Measurements from ENCODE around the gene CKAP5. TPM values are rescaled to one million over a fixed set of nuclear protein-coding genes. Genes with fewer than 3 reads are reported as not detected.

CKAP5 gene
- total RNA-seq, 2 experiments from 2014 or later = 23.2 to 26.9 TPM

DNA sequence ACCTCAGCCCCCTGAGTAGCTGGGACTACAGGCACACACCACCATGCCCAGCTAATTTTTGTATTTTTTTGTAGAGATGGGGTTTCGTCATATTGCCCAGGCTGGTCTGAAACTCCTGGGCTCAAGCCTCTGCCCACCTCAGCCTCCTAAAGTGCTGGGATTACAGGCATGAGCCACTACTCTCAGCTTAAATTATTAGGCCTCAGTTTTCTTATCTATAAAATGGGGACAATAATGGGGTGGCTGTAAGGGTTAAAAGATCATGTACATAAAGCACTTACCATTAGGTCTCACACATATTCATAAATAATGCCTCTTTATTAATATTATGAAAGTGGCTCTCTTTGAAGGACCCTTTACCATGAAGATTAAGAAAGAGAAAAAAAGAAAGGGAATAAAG, 31.5 kb upstream of the CKAP5 start:
- Mint-ChIP-seq H3K36me3 (ENCODE audit: low read depth) (no peaks in the 10 kb centered on the region), H3K9me3 (no peaks in the 10 kb centered on the region), H3K4me3 (no peak overlapping the region), H3K27ac (no peak overlapping the region), H3K4me1 (ENCODE audit: low read depth) (no peaks in the 10 kb centered on the region), H3K27me3 (peaks cover 3% of the 10 kb centered on the region)
- ChIA-PET CTCF (no interaction called here), POLR2A (no interaction called here)
- no peak for ATAC-seq (ENCODE audit: poor library complexity)
- H3K4me3 ChIP-seq (ENCODE audit: low read length) = no peak overlapping the region
- H3K27ac ChIP-seq (ENCODE audit: low read depth in 1 of 2, low read length in 2 of 2) = no peak overlapping the region
- no peak for TF ChIP-seq CTCF (IDR thresholded peaks at IDR 0.05)
- no peaks in the 10 kb centered on the region for H3K36me3 ChIP-seq (ENCODE audit: insufficient read depth, low read length)
- intact Hi-C loops (cut with DNase I, micrococcal nuclease) = no loop called here
- H3K9me3 ChIP-seq (ENCODE audit: control insufficient read depth in 1 of 2, insufficient read depth in 1 of 2, low read length in 2 of 2) = no peaks in the 10 kb centered on the region
- no peak for DNase-seq
- H3K27me3 ChIP-seq (ENCODE audit: control insufficient read depth in 1 of 2, insufficient read depth in 2 of 2, low read length in 2 of 2) = no peaks in the 10 kb centered on the region
- no peaks in the 10 kb centered on the region for H3K4me1 ChIP-seq (ENCODE audit: insufficient read depth, low read length)

- H3K4me1 Mint-ChIP-seq (ENCODE audit: low read depth) = no peaks in the 10 kb centered on the region
- ATAC-seq (ENCODE audit: poor library complexity) = no peak
- Histone ChIP-seq H3K4me3 (ENCODE audit: low read length) (no peak overlapping the region), H3K36me3 (ENCODE audit: insufficient read depth, low read length) (no peaks in the 10 kb centered on the region), H3K27me3 (ENCODE audit: control insufficient read depth in 1 of 2, insufficient read depth in 2 of 2, low read length in 2 of 2) (no peaks in the 10 kb centered on the region), H3K9me3 (ENCODE audit: control insufficient read depth in 1 of 2, insufficient read depth in 1 of 2, low read length in 2 of 2) (no peaks in the 10 kb centered on the region), H3K27ac (ENCODE audit: low read depth in 1 of 2, low read length in 2 of 2) (no peak overlapping the region), H3K4me1 (ENCODE audit: insufficient read depth, low read length) (no peaks in the 10 kb centered on the region)
- peaks cover 3% of the 10 kb centered on the region for H3K27me3 Mint-ChIP-seq
- CTCF ChIA-PET = no interaction called here
- TF ChIP-seq CTCF (IDR thresholded peaks at IDR 0.05) = no peak
- POLR2A ChIA-PET = no interaction called here
- no peak overlapping the region for H3K4me3 Mint-ChIP-seq
- no peak for DNase-seq
- no peaks in the 10 kb centered on the region for H3K36me3 Mint-ChIP-seq (ENCODE audit: low read depth)
- no peak overlapping the region for H3K27ac Mint-ChIP-seq
- no peaks in the 10 kb centered on the region for H3K9me3 Mint-ChIP-seq
- intact Hi-C loops (cut with DNase I, micrococcal nuclease) = no loop called here
Measured at GRCh38 chr11:46876471-46876870, 30.4 kb upstream of the CKAP5 start.

DNA sequence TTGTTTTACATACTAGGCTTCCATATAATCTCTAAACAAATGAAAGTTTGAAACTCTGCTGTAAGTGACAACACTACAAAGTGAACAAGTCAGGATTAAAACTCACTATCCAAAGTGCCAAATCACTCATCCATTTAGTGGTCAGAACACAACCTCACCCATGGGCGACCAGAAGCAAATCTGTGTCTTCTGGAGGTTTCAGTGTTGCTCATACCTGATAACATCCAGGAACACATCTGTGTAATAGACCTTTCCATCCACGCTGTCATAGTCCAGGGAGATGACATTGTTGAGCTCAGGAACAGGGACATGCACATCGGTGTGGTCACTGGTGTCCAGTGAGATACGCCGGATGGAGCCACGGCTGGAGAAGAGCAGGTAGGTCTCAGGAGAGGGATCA, 28.5 kb upstream of the CKAP5 start:
- TF ChIP-seq CTCF (IDR thresholded peaks at IDR 0.05) = no peak
- no peaks in the 10 kb centered on the region for H3K36me3 Mint-ChIP-seq (ENCODE audit: low read depth)
- DNase-seq = no peak
- Histone ChIP-seq H3K9me3 (ENCODE audit: control insufficient read depth in 1 of 2, insufficient read depth in 1 of 2, low read length in 2 of 2) (no peaks in the 10 kb centered on the region), H3K27me3 (ENCODE audit: control insufficient read depth in 1 of 2, insufficient read depth in 2 of 2, low read length in 2 of 2) (no peaks in the 10 kb centered on the region), H3K4me1 (ENCODE audit: insufficient read depth, low read length) (no peaks in the 10 kb centered on the region), H3K27ac (ENCODE audit: low read depth in 1 of 2, low read length in 2 of 2) (no peak overlapping the region), H3K36me3 (ENCODE audit: insufficient read depth, low read length) (no peaks in the 10 kb centered on the region), H3K4me3 (ENCODE audit: low read length) (no peak overlapping the region)
- no peak for ATAC-seq (ENCODE audit: poor library complexity)
- intact Hi-C loops (cut with DNase I, micrococcal nuclease) = no loop called here
- no peak overlapping the region for H3K27ac Mint-ChIP-seq
- no peaks in the 10 kb centered on the region for H3K4me1 Mint-ChIP-seq (ENCODE audit: low read depth)
- peaks cover 3% of the 10 kb centered on the region for H3K27me3 Mint-ChIP-seq
- no peak overlapping the region for H3K4me3 Mint-ChIP-seq
- ChIA-PET CTCF (no interaction called here), POLR2A (no interaction called here)
- no peaks in the 10 kb centered on the region for H3K9me3 Mint-ChIP-seq

All from CD4-positive, alpha-beta T cell (primary cell).